Osteocyte (in vitro differentiated cells): Measurements from ENCODE around the gene RASAL2. TPM values are rescaled to one million over a fixed set of nuclear protein-coding genes. Genes with fewer than 3 reads are reported as not detected.

Experiments
- DNase-seq: peaks from one replicate; pipeline ENCODE4 v3.0.0; 2021; ENCODE audit warnings: mixed read lengths; ENCODE audit not compliant: unreplicated experiment; ENCODE audit errors: extremely low spot score
- H3K27ac Mint-ChIP-seq: one replicate; pipeline ENCODE4 v1.8.0; 2021; ENCODE audit warnings: mild to moderate bottlenecking, mixed read lengths; ENCODE audit not compliant: unreplicated experiment
- H3K27me3 Mint-ChIP-seq: one replicate; pipeline ENCODE4 v1.8.0; 2021; ENCODE audit warnings: mixed read lengths; ENCODE audit not compliant: unreplicated experiment
- H3K36me3 Mint-ChIP-seq: one replicate; pipeline ENCODE4 v1.8.0; 2021; ENCODE audit warnings: mixed read lengths; ENCODE audit not compliant: unreplicated experiment
- H3K4me1 Mint-ChIP-seq: one replicate; pipeline ENCODE4 v1.8.0; 2021; ENCODE audit warnings: mixed read lengths; ENCODE audit not compliant: unreplicated experiment
- H3K4me3 Mint-ChIP-seq: one replicate; pipeline ENCODE4 v1.8.0; 2021; ENCODE audit warnings: mild to moderate bottlenecking, moderate library complexity, mixed read lengths; ENCODE audit not compliant: unreplicated experiment
- H3K9me3 Mint-ChIP-seq: one replicate; pipeline ENCODE4 v1.8.0; 2021; ENCODE audit warnings: mixed read lengths; ENCODE audit not compliant: unreplicated experiment
- CTCF ChIP-seq: fragments of 200-600 bp; sonication (generic); IDR thresholded peaks from 2 replicates; pipeline ENCODE4 v1.5.0; 2021; ENCODE audit warnings: antibody characterized with exemption, mild to moderate bottlenecking, moderate library complexity
- total RNA-seq: library from RNA; stranded (reverse); gene quantifications from 2 replicates; pipeline ENCODE4 v1.2.1, GENCODE V29; 2021

Gene RASAL2
- total RNA-seq, 1 donor from 2014 or later, result 34.2 TPM

- no peaks in the 10 kb centered on the region for H3K27me3 Mint-ChIP-seq
- peaks cover 13% of the 10 kb centered on the region for H3K4me1 Mint-ChIP-seq
- H3K36me3 Mint-ChIP-seq, result no peaks in the 10 kb centered on the region
- no peaks in the 10 kb centered on the region for H3K9me3 Mint-ChIP-seq
- no peak for DNase-seq
- TF ChIP-seq CTCF, result no peak
- no peak overlapping the region for H3K4me3 Mint-ChIP-seq
- no peak overlapping the region for H3K27ac Mint-ChIP-seq
Measured at GRCh38 chr1:178160736-178161475, 67.0 kb downstream of the RASAL2 start.

- H3K4me3 Mint-ChIP-seq, result no peak overlapping the region
- H3K4me1 Mint-ChIP-seq, result peaks cover 9% of the 10 kb centered on the region
- no peaks in the 10 kb centered on the region for H3K27me3 Mint-ChIP-seq
- no peak for DNase-seq
- H3K27ac Mint-ChIP-seq, result no peak overlapping the region
- TF ChIP-seq CTCF, result no peak
- H3K36me3 Mint-ChIP-seq, result no peaks in the 10 kb centered on the region
- H3K9me3 Mint-ChIP-seq, result no peaks in the 10 kb centered on the region
Measured at GRCh38 chr1:178161516-178161915, 67.6 kb downstream of the RASAL2 start.

DNA sequence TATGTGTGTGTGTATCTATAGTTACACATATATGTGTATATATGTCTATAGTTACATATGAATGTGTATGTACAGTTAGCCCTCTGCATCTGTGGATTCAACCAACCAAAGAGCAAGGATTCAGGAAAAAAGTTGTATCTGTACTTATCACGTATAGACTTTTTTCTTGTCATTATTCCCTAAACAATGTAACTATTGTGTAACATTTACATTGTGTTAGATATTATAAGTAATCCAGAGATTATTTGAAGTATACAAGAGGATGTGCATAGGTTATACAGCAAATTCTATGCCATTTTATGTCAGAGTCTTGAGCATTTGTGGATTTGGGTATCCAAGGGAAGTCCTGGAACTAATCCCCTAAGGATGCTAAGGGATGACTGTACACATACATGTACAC, 71.3 kb downstream of the RASAL2 start:
- H3K4me1 Mint-ChIP-seq, result peaks cover 42% of the 10 kb centered on the region
- DNase-seq, result no peak
- H3K9me3 Mint-ChIP-seq, result no peaks in the 10 kb centered on the region

DNA sequence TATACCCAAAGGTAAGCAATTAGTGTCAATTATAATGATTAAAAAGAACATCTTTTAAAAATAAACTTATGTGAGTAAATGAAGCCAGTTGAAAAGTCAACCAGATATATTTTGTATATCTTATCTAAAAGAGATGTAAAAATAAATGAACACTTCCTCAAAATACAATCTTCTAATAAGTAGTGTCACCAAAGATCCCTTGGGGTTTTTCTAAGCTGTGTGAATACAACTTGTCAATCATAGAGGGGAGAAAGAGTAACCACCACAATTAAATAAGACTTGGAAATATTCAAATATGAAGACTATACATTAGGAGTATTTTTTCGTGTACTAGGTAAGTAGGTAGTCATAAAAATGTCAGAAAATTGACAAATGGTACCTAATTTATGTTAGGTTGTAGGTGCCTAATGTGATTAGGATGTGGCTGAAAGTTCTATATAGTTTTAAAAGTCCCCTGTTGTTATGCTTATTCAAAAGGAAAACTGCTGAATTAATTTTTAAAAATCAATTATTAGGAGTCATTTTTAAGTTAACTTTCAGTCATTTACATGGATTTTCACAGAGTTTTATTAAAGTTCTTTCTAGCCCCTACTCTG, 72.6 kb downstream of the RASAL2 start:
- H3K27me3 Mint-ChIP-seq, result no peaks in the 10 kb centered on the region
- no peak overlapping the region for H3K27ac Mint-ChIP-seq
- H3K36me3 Mint-ChIP-seq, result no peaks in the 10 kb centered on the region
- H3K4me1 Mint-ChIP-seq, result peaks cover 37% of the 10 kb centered on the region
- no peak for DNase-seq
- no peaks in the 10 kb centered on the region for H3K9me3 Mint-ChIP-seq
- no peak overlapping the region for H3K4me3 Mint-ChIP-seq
- TF ChIP-seq CTCF, result no peak

More for the DNA sequence above, 71.3 kb downstream of the RASAL2 start:
- Mint-ChIP-seq H3K4me3 (no peak overlapping the region), H3K27ac (no peak overlapping the region), H3K36me3 (no peaks in the 10 kb centered on the region), H3K27me3 (no peaks in the 10 kb centered on the region)
- no peak for TF ChIP-seq CTCF

- peaks cover 41% of the 10 kb centered on the region for H3K4me1 Mint-ChIP-seq
- no peaks in the 10 kb centered on the region for H3K9me3 Mint-ChIP-seq
- TF ChIP-seq CTCF, result no peak
- no peak overlapping the region for H3K27ac Mint-ChIP-seq
- H3K36me3 Mint-ChIP-seq, result no peaks in the 10 kb centered on the region
- H3K27me3 Mint-ChIP-seq, result no peaks in the 10 kb centered on the region
- DNase-seq, result no peak
- H3K4me3 Mint-ChIP-seq, result no peak overlapping the region
Measured at GRCh38 chr1:178168536-178168935, 74.6 kb downstream of the RASAL2 start.
